GM19438 (cell line): Measurements from ENCODE around the gene DPH5.
A peak's percentile ranks its signal among the peaks of the same experiment; 100 is the strongest.
"Not testable (repeated sequence)": the region's sequence is repeated elsewhere in the genome, so short reads cannot be mapped to it uniquely, and the experiment has no call there.

Experiments used
- ATAC-seq: cut with Tn5 transposase; IDR thresholded peaks from one replicate; pipeline ENCODE4 v1.9.1; 2021; ENCODE audit warnings: low read depth; ENCODE audit not compliant: unreplicated experiment

Gene DPH5

GRCh38 chr1:101025657-101026429 lies at the start of gene DPH5:
Gene DPH5, minus strand, starts transcription at chr1:101025784. Its CDS starts 341 bp downstream, at chr1:101025443.
- peak; percentile 72 for ATAC-seq

- ATAC-seq = no peak
These were observed 48.3 kb upstream of the DPH5 start for GRCh38 chr1:101073836-101074235.

GRCh38 chr1:101071470-101071891 lies 45.9 kb upstream of the DPH5 start:
- no peak for ATAC-seq

- ATAC-seq = no peak
These were observed 43.6 kb upstream of the DPH5 start for GRCh38 chr1:101069158-101069557.

GRCh38 chr1:101066937-101067335 lies 41.4 kb upstream of the DPH5 start:
- ATAC-seq = not testable (repeated sequence)

- no peak for ATAC-seq
These were observed 40.8 kb upstream of the DPH5 start for GRCh38 chr1:101066260-101066936.

GRCh38 chr1:101065575-101065974 lies 40.0 kb upstream of the DPH5 start:
- no peak for ATAC-seq

- no peak for ATAC-seq
These were observed 39.1 kb upstream of the DPH5 start for GRCh38 chr1:101064697-101065096.

- ATAC-seq = no peak
These were observed 35.4 kb upstream of the DPH5 start for GRCh38 chr1:101060992-101061391.

- ATAC-seq = no peak
These were observed 34.5 kb upstream of the DPH5 start for GRCh38 chr1:101059945-101060542.

GRCh38 chr1:101055623-101056022 lies 30.0 kb upstream of the DPH5 start:
- ATAC-seq = no peak

- peak; percentile 86 for ATAC-seq
These were observed 26.4 kb upstream of the DPH5 start for GRCh38 chr1:101051688-101052638.

GRCh38 chr1:101050869-101051268 lies 25.3 kb upstream of the DPH5 start:
- ATAC-seq = no peak

- ATAC-seq = no peak
These were observed 19.2 kb upstream of the DPH5 start for GRCh38 chr1:101044749-101045148.

GRCh38 chr1:101044259-101044658 lies 18.7 kb upstream of the DPH5 start:
- no peak for ATAC-seq

GRCh38 chr1:101043776-101044175 lies 18.2 kb upstream of the DPH5 start:
- ATAC-seq = no peak

GRCh38 chr1:101041300-101041699 lies 15.7 kb upstream of the DPH5 start:
- ATAC-seq = no peak

GRCh38 chr1:101040666-101041065 lies 15.1 kb upstream of the DPH5 start:
- ATAC-seq = no peak

- no peak for ATAC-seq
These were observed 13.7 kb upstream of the DPH5 start for GRCh38 chr1:101039245-101039644.

GRCh38 chr1:101037316-101037715 lies 11.7 kb upstream of the DPH5 start:
- no peak for ATAC-seq
